NCI-H748 (cell line): ENCODE data around the gene MEAF6.

Experiments
- DNase-seq: peaks from one replicate; lab custom pipeline; 2025; ENCODE audit not compliant: unreplicated experiment; lab: John Stamatoyannopoulos, UW

Gene MEAF6

GRCh38 chr1:37474697-37475379 lies 39.7 kb downstream of the MEAF6 start:
- no peak for DNase-seq

GRCh38 chr1:37474046-37474696 lies 40.4 kb downstream of the MEAF6 start, which contains the start of gene ZC3H12A:
Gene ZC3H12A (plus strand): TSS chr1:37474580. CDS start chr1:37475497, 917 bp downstream.
- DNase-seq: peak; percentile 78

- DNase-seq: no peak
These were observed 41.0 kb downstream of the MEAF6 start for GRCh38 chr1:37473431-37474045.

GRCh38 chr1:37472994-37473393 lies 41.6 kb downstream of the MEAF6 start:
- DNase-seq: no peak

- DNase-seq: no peak
These were observed 42.3 kb downstream of the MEAF6 start for GRCh38 chr1:37472281-37472680.

GRCh38 chr1:37471345-37472231 lies 43.0 kb downstream of the MEAF6 start:
- DNase-seq: no peak

GRCh38 chr1:37469386-37469785 lies 45.2 kb downstream of the MEAF6 start:
- no peak for DNase-seq

GRCh38 chr1:37468037-37468436 lies 46.5 kb downstream of the MEAF6 start:
- DNase-seq: no peak

GRCh38 chr1:37465593-37466517 lies 48.7 kb downstream of the MEAF6 start:
- no peak for DNase-seq

- DNase-seq: no peak
These were observed 50.1 kb downstream of the MEAF6 start for GRCh38 chr1:37464443-37464842.

- DNase-seq: no peak
These were observed 52.7 kb downstream of the MEAF6 start for GRCh38 chr1:37461698-37462436.

GRCh38 chr1:37458551-37458950 lies 56.0 kb downstream of the MEAF6 start:
- no peak for DNase-seq

GRCh38 chr1:37456614-37457013 lies 58.0 kb downstream of the MEAF6 start:
- DNase-seq: no peak

GRCh38 chr1:37455516-37455915 lies 59.0 kb downstream of the MEAF6 start:
- no peak for DNase-seq

- no peak for DNase-seq
These were observed 60.9 kb downstream of the MEAF6 start for GRCh38 chr1:37453647-37454046.

GRCh38 chr1:37452416-37452815 lies 62.1 kb downstream of the MEAF6 start:
- DNase-seq: no peak

GRCh38 chr1:37449936-37450335 lies 64.6 kb downstream of the MEAF6 start:
- no peak for DNase-seq

GRCh38 chr1:37448691-37449417 lies 65.7 kb downstream of the MEAF6 start:
- peak; percentile 18 for DNase-seq

GRCh38 chr1:37448185-37448584 lies 66.4 kb downstream of the MEAF6 start:
- no peak for DNase-seq
